HL-60/S4 treated with retinoic acid at 250 ng/mL for 4 days and 3 days (cell line): ENCODE results near the gene DNAH17.

Source experiments
- in situ Hi-C: fragments of 300-500 bp; cut with MboI; formaldehyde crosslinking; loops from 2 replicates; pipeline ENCODE4 v1.7.0; 2022; ENCODE audit warnings: low sequenced_read_pairs

DNAH17 gene

GRCh38 chr17:78575340-78575739, 1.9 kb downstream of the DNAH17 start:
- in situ Hi-C loops, result no loop called here

GRCh38 chr17:78573955-78574354, 3.2 kb downstream of the DNAH17 start:
- in situ Hi-C loops, result no loop called here

- in situ Hi-C loops, result no loop called here
Measured at GRCh38 chr17:78572239-78573205, 4.7 kb downstream of the DNAH17 start.

GRCh38 chr17:78571329-78571728, 5.9 kb downstream of the DNAH17 start:
- in situ Hi-C loops, result no loop called here

GRCh38 chr17:78568494-78569115, 8.6 kb downstream of the DNAH17 start:
- in situ Hi-C loops, result no loop called here

- in situ Hi-C loops, result no loop called here
Measured at GRCh38 chr17:78567991-78568390, 9.2 kb downstream of the DNAH17 start.

- in situ Hi-C loops, result no loop called here
Measured at GRCh38 chr17:78566947-78567346, 10.2 kb downstream of the DNAH17 start.

- in situ Hi-C loops, result no loop called here
Measured at GRCh38 chr17:78563189-78564145, 13.7 kb downstream of the DNAH17 start.

- in situ Hi-C loops, result no loop called here
Measured at GRCh38 chr17:78562734-78563133, 14.5 kb downstream of the DNAH17 start.

- in situ Hi-C loops, result no loop called here
Measured at GRCh38 chr17:78561166-78561565, 16.0 kb downstream of the DNAH17 start.

- in situ Hi-C loops, result no loop called here
Measured at GRCh38 chr17:78560731-78561130, 16.5 kb downstream of the DNAH17 start.

- in situ Hi-C loops, result no loop called here
Measured at GRCh38 chr17:78559749-78560368, 17.3 kb downstream of the DNAH17 start.

- in situ Hi-C loops, result no loop called here
Measured at GRCh38 chr17:78558989-78559388, 18.2 kb downstream of the DNAH17 start.

- in situ Hi-C loops, result no loop called here
Measured at GRCh38 chr17:78558181-78558850, 18.9 kb downstream of the DNAH17 start.

- in situ Hi-C loops, result no loop called here
Measured at GRCh38 chr17:78557598-78558039, 19.6 kb downstream of the DNAH17 start.

GRCh38 chr17:78556812-78557211, 20.4 kb downstream of the DNAH17 start:
- in situ Hi-C loops, result no loop called here

- in situ Hi-C loops, result no loop called here
Measured at GRCh38 chr17:78555746-78556401, 21.3 kb downstream of the DNAH17 start.

GRCh38 chr17:78550464-78550863, 26.7 kb downstream of the DNAH17 start:
- in situ Hi-C loops, result no loop called here

GRCh38 chr17:78548725-78549124, 28.5 kb downstream of the DNAH17 start:
- in situ Hi-C loops, result no loop called here
